Panc1 (cell line): ENCODE measurements around the gene EFCC1.

Source experiments
- CTCF ChIP-seq: fragments of 450-650 bp; IDR thresholded peaks from 2 replicates; pipeline ENCODE4 v1.5.1; 2017; ENCODE audit warnings: mild to moderate bottlenecking
- REST ChIP-seq, 2 experiments: IDR thresholded peaks; 2 replicates each; pipeline ENCODE4 v1.6.1; 2011 to 2012; ENCODE audit warnings: low read depth in 2 of 2, control low read depth in 1 of 2, low read length in 1 of 2, mild to moderate bottlenecking in 1 of 2, moderate library complexity in 1 of 2; ENCODE audit not compliant: insufficient read depth in 1 of 2

GRCh38 chr3:129017484-129017899 lies 16.4 kb downstream of the EFCC1 start:
- no peak for TF ChIP-seq CTCF
- no peak for TF ChIP-seq REST (IDR thresholded peaks at IDR 0.05; ENCODE audit: insufficient read depth in 1 of 2, low read depth in 2 of 2, low read length in 1 of 2)
